A673 (cell line): ENCODE data around the gene OVCH1. TPM values are rescaled to one million over a fixed set of nuclear protein-coding genes. Genes with fewer than 3 reads are reported as not detected.

Experiments
- BruUV-seq: library from RNA; stranded (reverse); fragments of 400-500 nt; replicated peaks from 2 replicates; lab custom pipeline; 2021; lab: Mats Ljungman, UMichigan
- CTCF ChIA-PET: fragments of 300-600 bp; sonication (Branson Sonifier 250); formaldehyde crosslinking; loops from one replicate; lab custom pipeline; 2022; ENCODE audit warnings: antibody characterized with exemption; lab: Charles Lee
- POLR2A ChIA-PET: fragments of 300-600 bp; sonication (Branson Sonifier 250); formaldehyde crosslinking; loops from one replicate; lab custom pipeline; 2022; ENCODE audit warnings: antibody characterized with exemption; ENCODE audit not compliant: low non-redundant PET; lab: Charles Lee
- DNase-seq: peaks from one replicate; pipeline ENCODE4 v3.0.0-alpha.2; 2015; ENCODE audit warnings: low spot score
- H3K27ac ChIP-seq: fragments of 200-600 bp; sonication (generic); 2 replicates; pipeline ENCODE4 v1.5.1; 2016; ENCODE audit warnings: mixed run types, low read depth, mild to moderate bottlenecking, mixed read lengths, antibody characterized with exemption, low read length; ENCODE audit not compliant: poor library complexity, severe bottlenecking
- H3K27me3 ChIP-seq: fragments of 200-600 bp; sonication (generic); replicated peaks from 2 replicates; pipeline ENCODE4 v1.6.1; 2017; ENCODE audit warnings: mixed run types, low read depth, mild to moderate bottlenecking, mixed read lengths, antibody characterized with exemption, low read length; ENCODE audit not compliant: insufficient read depth, poor library complexity
- H3K36me3 ChIP-seq: fragments of 200-600 bp; sonication (generic); 2 replicates; pipeline ENCODE4 v1.6.1; 2016; ENCODE audit warnings: mixed run types, mild to moderate bottlenecking, mixed read lengths, antibody characterized with exemption, low read length; ENCODE audit not compliant: insufficient read depth, poor library complexity, severe bottlenecking
- H3K4me1 ChIP-seq: fragments of 200-600 bp; sonication (generic); 2 replicates; pipeline ENCODE4 v1.6.1; 2017; ENCODE audit warnings: mixed run types, mild to moderate bottlenecking, mixed read lengths, antibody characterized with exemption, low read length; ENCODE audit not compliant: insufficient read depth, poor library complexity, severe bottlenecking
- H3K4me3 ChIP-seq: fragments of 200-600 bp; sonication (generic); 2 replicates; pipeline ENCODE4 v1.5.1; 2016; ENCODE audit warnings: low read depth, mixed run types, mild to moderate bottlenecking, mixed read lengths, low read length; ENCODE audit not compliant: poor library complexity, severe bottlenecking
- H3K9me3 ChIP-seq: fragments of 200-600 bp; sonication (generic); 2 replicates; pipeline ENCODE4 v1.6.1; 2016; ENCODE audit warnings: mixed run types, low read depth, mild to moderate bottlenecking, mixed read lengths, antibody characterized with exemption, low read length; ENCODE audit not compliant: poor library complexity, severe bottlenecking
- EZH2 ChIP-seq: fragments of 200-600 bp; sonication (generic); IDR thresholded peaks from 2 replicates; pipeline ENCODE4 v1.6.1; 2017; ENCODE audit warnings: borderline replicate concordance, low read depth, mild to moderate bottlenecking, mixed read lengths, antibody characterized with exemption, low read length; ENCODE audit not compliant: poor library complexity, severe bottlenecking
- intact Hi-C: fragments of 100-400 bp; cut with micrococcal nuclease; formaldehyde crosslinking; loops from one replicate; pipeline ENCODE4 v1.10.0; 2022; ENCODE audit not compliant: unreplicated experiment
- total RNA-seq: library from RNA; stranded (reverse); gene quantifications from 2 replicates; pipeline ENCODE4 v1.2.3, GENCODE V29; 2021
- TF ChIP-seq, protein P1 (sequence below): fragments of 300-800, 200-600 bp; sonication (generic); conservative IDR thresholded peaks from 2 replicates; pipeline ENCODE4 v1.5.1; 2017; ENCODE audit warnings: low read depth, mild to moderate bottlenecking, antibody characterized with exemption, low read length, moderate library complexity, mixed read lengths

Gene OVCH1
- total RNA-seq, 1 experiment from 2014 or later, result 0.09 TPM

DNA sequence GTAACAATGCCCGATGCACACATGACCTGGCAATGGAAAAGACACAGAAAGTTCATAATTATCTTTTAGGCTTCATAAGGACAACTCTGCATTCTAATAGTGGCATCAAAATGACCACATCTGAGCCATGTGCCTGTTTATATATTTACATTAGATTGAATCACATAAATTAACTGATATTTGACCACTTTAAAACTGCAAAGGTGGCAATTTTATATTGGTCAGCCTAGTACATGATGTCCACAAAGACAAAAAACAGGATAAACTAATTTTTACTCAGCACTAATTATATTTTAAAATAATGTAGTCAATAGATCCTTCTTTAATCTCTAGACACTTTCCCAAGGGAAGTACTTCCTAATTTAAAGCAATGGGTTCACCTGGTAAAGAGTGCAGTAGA lies 12.0 kb upstream of the OVCH1 start:
- Histone ChIP-seq H3K4me3 (no peak overlapping the region), H3K27me3 (no peaks in the 10 kb centered on the region), H3K27ac (no peak overlapping the region), H3K4me1 (no peaks in the 10 kb centered on the region), H3K36me3 (no peaks in the 10 kb centered on the region), H3K9me3 (no peaks in the 10 kb centered on the region)
- ChIA-PET CTCF (no interaction called here), POLR2A (no interaction called here)
- TF ChIP-seq, protein P1, sequence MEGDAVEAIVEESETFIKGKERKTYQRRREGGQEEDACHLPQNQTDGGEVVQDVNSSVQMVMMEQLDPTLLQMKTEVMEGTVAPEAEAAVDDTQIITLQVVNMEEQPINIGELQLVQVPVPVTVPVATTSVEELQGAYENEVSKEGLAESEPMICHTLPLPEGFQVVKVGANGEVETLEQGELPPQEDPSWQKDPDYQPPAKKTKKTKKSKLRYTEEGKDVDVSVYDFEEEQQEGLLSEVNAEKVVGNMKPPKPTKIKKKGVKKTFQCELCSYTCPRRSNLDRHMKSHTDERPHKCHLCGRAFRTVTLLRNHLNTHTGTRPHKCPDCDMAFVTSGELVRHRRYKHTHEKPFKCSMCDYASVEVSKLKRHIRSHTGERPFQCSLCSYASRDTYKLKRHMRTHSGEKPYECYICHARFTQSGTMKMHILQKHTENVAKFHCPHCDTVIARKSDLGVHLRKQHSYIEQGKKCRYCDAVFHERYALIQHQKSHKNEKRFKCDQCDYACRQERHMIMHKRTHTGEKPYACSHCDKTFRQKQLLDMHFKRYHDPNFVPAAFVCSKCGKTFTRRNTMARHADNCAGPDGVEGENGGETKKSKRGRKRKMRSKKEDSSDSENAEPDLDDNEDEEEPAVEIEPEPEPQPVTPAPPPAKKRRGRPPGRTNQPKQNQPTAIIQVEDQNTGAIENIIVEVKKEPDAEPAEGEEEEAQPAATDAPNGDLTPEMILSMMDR, result no peak
- TF ChIP-seq EZH2, result no peak
- intact Hi-C loops, result no loop called here
- DNase-seq, result no peak
- BruUV-seq, result no TSS peak

DNA sequence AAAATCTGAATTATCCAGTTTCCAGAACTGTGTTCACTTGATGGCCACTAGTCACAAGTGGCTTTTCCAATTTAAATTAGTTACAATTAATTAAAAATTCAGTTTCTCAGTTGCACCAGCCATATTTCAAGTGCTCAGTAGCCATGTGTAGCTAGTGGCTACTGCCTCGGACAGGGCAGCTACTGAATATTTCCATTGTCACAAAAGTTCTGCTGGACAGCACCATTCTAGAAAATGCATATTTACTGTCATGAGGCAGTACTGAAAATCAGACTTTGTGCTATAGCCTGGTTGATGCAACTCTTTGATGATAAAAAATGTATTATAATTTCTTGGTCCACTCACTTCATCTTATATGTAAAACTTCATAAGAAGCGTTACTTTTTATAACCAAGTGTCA lies 11.5 kb upstream of the OVCH1 start:
- CTCF ChIA-PET, result no interaction called here

DNA sequence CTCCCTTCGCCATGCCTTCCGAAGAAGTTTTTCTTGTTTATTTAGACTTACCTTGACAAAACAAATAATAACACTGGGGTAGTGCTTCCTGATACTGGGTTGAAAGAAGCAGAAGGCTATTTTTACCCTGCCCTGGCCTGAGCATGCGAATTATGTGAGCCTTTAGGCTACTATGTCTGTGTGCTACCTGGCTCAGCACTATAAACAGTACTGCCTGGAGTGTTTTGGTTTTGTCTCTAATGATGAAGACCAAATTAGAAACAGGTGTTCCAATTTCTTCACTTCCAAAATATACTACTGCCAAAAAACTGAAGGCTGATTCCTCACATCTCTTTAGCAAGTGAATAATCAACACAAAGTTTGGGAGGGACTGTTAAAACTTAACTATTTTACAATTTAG lies 7.6 kb upstream of the OVCH1 start:
- no TSS peak for BruUV-seq
- Histone ChIP-seq H3K27me3 (no peaks in the 10 kb centered on the region), H3K4me3 (no peak overlapping the region), H3K9me3 (no peaks in the 10 kb centered on the region), H3K4me1 (peaks cover 3% of the 10 kb centered on the region), H3K27ac (no peak overlapping the region), H3K36me3 (no peaks in the 10 kb centered on the region)
- no peak for DNase-seq
- TF ChIP-seq, protein P1, result no peak
- TF ChIP-seq EZH2, result no peak
- ChIA-PET POLR2A (no interaction called here), CTCF (no interaction called here)
- intact Hi-C loops, result no loop called here

More for the DNA sequence above, 11.5 kb upstream of the OVCH1 start:
- no peak for DNase-seq
- no TSS peak for BruUV-seq
- TF ChIP-seq, protein P1, result no peak
- TF ChIP-seq EZH2, result no peak
- Histone ChIP-seq H3K27me3 (no peaks in the 10 kb centered on the region), H3K27ac (no peak overlapping the region), H3K36me3 (no peaks in the 10 kb centered on the region), H3K9me3 (no peaks in the 10 kb centered on the region), H3K4me1 (no peaks in the 10 kb centered on the region), H3K4me3 (no peak overlapping the region)
- POLR2A ChIA-PET, result no interaction called here
- intact Hi-C loops, result no loop called here
